ENCODE measurements around the gene LARP1.

DNA sequence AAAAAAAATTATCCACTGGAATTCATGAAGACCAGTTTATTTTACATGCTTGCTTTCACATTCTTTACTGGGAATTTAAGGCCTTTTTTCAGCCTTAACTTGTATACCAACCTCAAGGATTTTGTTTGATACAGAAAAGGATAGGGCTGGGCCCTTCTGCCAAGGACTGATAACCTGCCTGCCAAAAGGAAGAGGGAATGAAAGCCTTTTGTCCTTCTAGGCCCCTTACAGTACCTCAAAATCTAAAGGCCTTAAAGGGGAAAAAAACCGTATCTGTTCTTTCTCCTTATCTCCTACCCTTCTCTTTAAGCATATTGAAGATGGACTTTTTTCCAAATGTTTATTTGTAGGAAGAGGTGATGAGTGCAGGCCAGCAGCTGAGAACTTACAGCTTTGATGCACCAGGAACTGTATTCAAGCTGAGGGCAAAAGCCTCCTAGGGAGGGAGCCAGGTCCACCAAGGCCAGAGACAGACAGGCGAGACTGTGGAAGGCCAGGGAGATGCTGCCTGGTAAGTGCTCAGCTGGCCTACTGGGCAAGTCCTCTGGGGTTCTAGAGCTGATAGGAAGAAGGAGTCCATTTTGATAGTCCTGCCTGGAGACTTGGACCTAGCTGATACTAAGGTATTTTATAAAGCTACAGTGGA lies 63.4 kb downstream of the LARP1 start:
- TF ChIP-seq, protein P1, sequence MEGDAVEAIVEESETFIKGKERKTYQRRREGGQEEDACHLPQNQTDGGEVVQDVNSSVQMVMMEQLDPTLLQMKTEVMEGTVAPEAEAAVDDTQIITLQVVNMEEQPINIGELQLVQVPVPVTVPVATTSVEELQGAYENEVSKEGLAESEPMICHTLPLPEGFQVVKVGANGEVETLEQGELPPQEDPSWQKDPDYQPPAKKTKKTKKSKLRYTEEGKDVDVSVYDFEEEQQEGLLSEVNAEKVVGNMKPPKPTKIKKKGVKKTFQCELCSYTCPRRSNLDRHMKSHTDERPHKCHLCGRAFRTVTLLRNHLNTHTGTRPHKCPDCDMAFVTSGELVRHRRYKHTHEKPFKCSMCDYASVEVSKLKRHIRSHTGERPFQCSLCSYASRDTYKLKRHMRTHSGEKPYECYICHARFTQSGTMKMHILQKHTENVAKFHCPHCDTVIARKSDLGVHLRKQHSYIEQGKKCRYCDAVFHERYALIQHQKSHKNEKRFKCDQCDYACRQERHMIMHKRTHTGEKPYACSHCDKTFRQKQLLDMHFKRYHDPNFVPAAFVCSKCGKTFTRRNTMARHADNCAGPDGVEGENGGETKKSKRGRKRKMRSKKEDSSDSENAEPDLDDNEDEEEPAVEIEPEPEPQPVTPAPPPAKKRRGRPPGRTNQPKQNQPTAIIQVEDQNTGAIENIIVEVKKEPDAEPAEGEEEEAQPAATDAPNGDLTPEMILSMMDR (conservative IDR thresholded peaks at IDR 0.05; ENCODE audit: low read depth in 2 of 2), result no peak
- no peak for TF ChIP-seq EZH2 (IDR thresholded peaks at IDR 0.05; ENCODE audit: low read depth, unreplicated experiment)
- no peak for TF ChIP-seq EZH2phosphoT487 (IDR thresholded peaks at IDR 0.05; ENCODE audit: unreplicated experiment)
- TF ChIP-seq, protein P2, sequence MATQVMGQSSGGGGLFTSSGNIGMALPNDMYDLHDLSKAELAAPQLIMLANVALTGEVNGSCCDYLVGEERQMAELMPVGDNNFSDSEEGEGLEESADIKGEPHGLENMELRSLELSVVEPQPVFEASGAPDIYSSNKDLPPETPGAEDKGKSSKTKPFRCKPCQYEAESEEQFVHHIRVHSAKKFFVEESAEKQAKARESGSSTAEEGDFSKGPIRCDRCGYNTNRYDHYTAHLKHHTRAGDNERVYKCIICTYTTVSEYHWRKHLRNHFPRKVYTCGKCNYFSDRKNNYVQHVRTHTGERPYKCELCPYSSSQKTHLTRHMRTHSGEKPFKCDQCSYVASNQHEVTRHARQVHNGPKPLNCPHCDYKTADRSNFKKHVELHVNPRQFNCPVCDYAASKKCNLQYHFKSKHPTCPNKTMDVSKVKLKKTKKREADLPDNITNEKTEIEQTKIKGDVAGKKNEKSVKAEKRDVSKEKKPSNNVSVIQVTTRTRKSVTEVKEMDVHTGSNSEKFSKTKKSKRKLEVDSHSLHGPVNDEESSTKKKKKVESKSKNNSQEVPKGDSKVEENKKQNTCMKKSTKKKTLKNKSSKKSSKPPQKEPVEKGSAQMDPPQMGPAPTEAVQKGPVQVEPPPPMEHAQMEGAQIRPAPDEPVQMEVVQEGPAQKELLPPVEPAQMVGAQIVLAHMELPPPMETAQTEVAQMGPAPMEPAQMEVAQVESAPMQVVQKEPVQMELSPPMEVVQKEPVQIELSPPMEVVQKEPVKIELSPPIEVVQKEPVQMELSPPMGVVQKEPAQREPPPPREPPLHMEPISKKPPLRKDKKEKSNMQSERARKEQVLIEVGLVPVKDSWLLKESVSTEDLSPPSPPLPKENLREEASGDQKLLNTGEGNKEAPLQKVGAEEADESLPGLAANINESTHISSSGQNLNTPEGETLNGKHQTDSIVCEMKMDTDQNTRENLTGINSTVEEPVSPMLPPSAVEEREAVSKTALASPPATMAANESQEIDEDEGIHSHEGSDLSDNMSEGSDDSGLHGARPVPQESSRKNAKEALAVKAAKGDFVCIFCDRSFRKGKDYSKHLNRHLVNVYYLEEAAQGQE (IDR thresholded peaks at IDR 0.05; ENCODE audit: unreplicated experiment), result no peak
- no peak; the same call in none of the 2 replicates for TF ChIP-seq POLR2AphosphoS5 (IDR thresholded peaks at IDR 0.05; ENCODE audit: low read depth)
- TF ChIP-seq ZNF114 (CRISPR knock-in tag; IDR thresholded peaks at IDR 0.05), result no peak
- no peak for TF ChIP-seq CREB1 (CRISPR knock-in tag; IDR thresholded peaks at IDR 0.05; ENCODE audit: low read depth)
- no peak for TF ChIP-seq STAT1 (IDR thresholded peaks at IDR 0.05; ENCODE audit: unreplicated experiment)
- no peak for TF ChIP-seq NANOG (IDR thresholded peaks at IDR 0.05; ENCODE audit: borderline replicate concordance)
- no peak for TF ChIP-seq JUNB (IDR thresholded peaks at IDR 0.05; ENCODE audit: unreplicated experiment)
- TF ChIP-seq ZNF331 (CRISPR knock-in tag; IDR thresholded peaks at IDR 0.05; ENCODE audit: low read depth), result no peak

Measured in GM23338 (cell line).